HepG2 (cell line): ENCODE results near the gene C1orf159. TPM values are rescaled to one million over a fixed set of nuclear protein-coding genes. Genes with fewer than 3 reads are reported as not detected.

Experiments
- ATAC-seq: fragments of 200-7000 bp; cut with Tn5 transposase; 3 replicates; pipeline ENCODE4 v1.9.1; 2020; ENCODE audit warnings: mild to moderate bottlenecking, moderate library complexity
- BruUV-seq: library from RNA; stranded (reverse); fragments of 400-500 nt; replicated peaks from 2 replicates; lab custom pipeline; 2021; lab: Mats Ljungman, UMichigan
- CTCF ChIA-PET: fragments of 300-600 bp; formaldehyde crosslinking; extraction: SDS; loops from one replicate; lab custom pipeline; 2021; ENCODE audit warnings: low total read pairs, inconsistent platforms, low intra/inter-chr PET ratio; lab: Yijun Ruan, JAX
- POLR2A ChIA-PET: fragments of 350-600 bp; sonication (Branson Sonifier 250); formaldehyde crosslinking; loops from one replicate; lab custom pipeline; 2020; ENCODE audit warnings: antibody characterized with exemption, inconsistent platforms; lab: Yijun Ruan, JAX
- DNase-seq: peaks from one replicate; pipeline ENCODE4 v3.0.0-alpha.2; 2015; ENCODE audit warnings: low spot score
- FAIRE-seq: peaks from 3 replicates; lab custom pipeline; 2011; peaks lifted over from hg19 to GRCh38; lab: Jason Lieb, UNC
- H2AFZ ChIP-seq: one replicate; pipeline ENCODE4 v1.6.1; 2011; ENCODE audit warnings: low read length, inconsistent platforms
- H3K27ac ChIP-seq: fragments of 300-600 bp; 3 replicates; pipeline ENCODE4 v1.8.0; 2011; ENCODE audit warnings: mixed run types, mild to moderate bottlenecking, mixed read lengths, low read length, inconsistent platforms; ENCODE audit not compliant: insufficient read depth; ENCODE audit errors: extremely low read length
- H3K27me3 ChIP-seq, 2 experiments: fragments of 200-600 bp in 1 of 2; 2 replicates in 1 of 2; 3 replicates in 1 of 2; pipeline versions ENCODE4 v1.6.0 to v1.8.0; 2011; ENCODE audit warnings: low read length in 2 of 2, mild to moderate bottlenecking in 2 of 2, moderate library complexity in 2 of 2, inconsistent platforms in 1 of 2; ENCODE audit not compliant: insufficient read depth in 2 of 2, control insufficient read depth in 1 of 2
- H3K36me3 ChIP-seq, 2 experiments: fragments of 200-600 bp in 1 of 2; replicated peaks in 1 of 2; 2 replicates in 1 of 2; 3 replicates in 1 of 2; pipeline versions ENCODE4 v1.5.1 to v1.8.0; 2011; ENCODE audit warnings: low read length in 2 of 2, inconsistent platforms in 1 of 2; ENCODE audit not compliant: insufficient read depth in 2 of 2, control insufficient read depth in 1 of 2
- H3K4me1 ChIP-seq: 2 replicates; pipeline ENCODE4 v1.5.1; 2012; ENCODE audit warnings: low read length, inconsistent platforms; ENCODE audit not compliant: insufficient read depth
- H3K4me2 ChIP-seq: 2 replicates; pipeline ENCODE4 v1.6.0; 2011; ENCODE audit warnings: low read depth, low read length, inconsistent platforms
- H3K4me3 ChIP-seq, 3 experiments: fragments of 200-600 bp in 1 of 3; sonication (generic), shearing (Covaris generic) in 1 of 3; replicated peaks in 1 of 3; 2 replicates each; pipeline ENCODE4 v1.5.1; 2011 to 2016; ENCODE audit warnings: low read length in 3 of 3, inconsistent platforms in 2 of 3, low read depth in 2 of 3, mild to moderate bottlenecking in 2 of 3, control low read depth in 1 of 3, mixed read lengths in 1 of 3; ENCODE audit not compliant: insufficient read depth in 1 of 3
- H3K79me2 ChIP-seq: one replicate; pipeline ENCODE4 v1.6.1; 2011; ENCODE audit warnings: low read length, inconsistent platforms; ENCODE audit not compliant: insufficient read depth
- H3K9ac ChIP-seq: 2 replicates; pipeline ENCODE4 v1.6.0; 2011; ENCODE audit warnings: mild to moderate bottlenecking, low read depth, low read length, inconsistent platforms; ENCODE audit not compliant: insufficient read depth
- H3K9me3 ChIP-seq: 2 replicates; pipeline ENCODE4 v1.5.1; 2012; ENCODE audit warnings: mild to moderate bottlenecking, low read length
- H4K20me1 ChIP-seq: 2 replicates; pipeline ENCODE4 v1.6.0; 2011; ENCODE audit warnings: inconsistent platforms, mild to moderate bottlenecking, low read length, moderate library complexity; ENCODE audit not compliant: insufficient read depth
- AGO2 ChIP-seq: fragments of 200-400 bp; formaldehyde crosslinking; optimal IDR thresholded peaks from 2 replicates; pipeline ENCODE3; 2017; ENCODE audit warnings: mild to moderate bottlenecking, low read depth, low read length, moderate library complexity
- FOXP1 ChIP-seq, 2 experiments: fragments of 450-650 bp in 1 of 2; IDR thresholded peaks; 2 replicates each; pipeline ENCODE4 v1.6.1; 2017 to 2018; ENCODE audit warnings: antibody characterized with exemption in 1 of 2
- ONECUT2 ChIP-seq: sonication (generic); formaldehyde crosslinking; IDR thresholded peaks from 2 replicates; pipeline ENCODE4 v1.4.0; 2020; ENCODE audit warnings: missing genetic modification reagents
- RBFOX2 ChIP-seq: fragments of 200-400 bp; formaldehyde crosslinking; IDR thresholded peaks from 2 replicates; pipeline ENCODE4 v1.6.1; 2017; ENCODE audit warnings: low read depth, mild to moderate bottlenecking, low read length
- WGBS: methylation state at CpG from one replicate; pipeline ENCODE4 v1.1.6; 2017; ENCODE audit warnings: low lambda C conversion rate; 5-methylcytosine and 5-hydroxymethylcytosine counted together
- in situ Hi-C: cut with HindIII; loops from 2 replicates; pipeline ENCODE4 v1.10.0; 2017; ENCODE audit warnings: low pct_unique_long_range_greater_than_20kb; ENCODE audit not compliant: extremely low pct_ligation_motif_present
- intact Hi-C: fragments of 100-400 bp; cut with micrococcal nuclease; formaldehyde crosslinking; loops from one replicate; pipeline ENCODE4 v1.10.0; 2022; ENCODE audit not compliant: unreplicated experiment
- polyA plus RNA-seq, 8 experiments: library from polyadenylated mRNA; depleted of rRNA in 3 of 8; stranded (reverse) in 7 of 8; unstranded in 1 of 8; fragments of >200 nt; fragmentation: Illumina TruSeq in 4 of 8; extraction: Trizol in 4 of 8; gene quantifications; 2 replicates each; pipeline versions ENCODE4 v1.2.1 to v1.2.3, GENCODE V29; 2011 to 2016; ENCODE audit warnings: low read depth in 4 of 8, missing spikeins in 1 of 8, mixed read lengths in 1 of 8; ENCODE audit not compliant: insufficient read depth in 1 of 8
- total RNA-seq, 5 experiments: library from RNA; depleted of rRNA; stranded (reverse); fragments of >200 nt; fragmentation: Illumina TruSeq; extraction: Trizol; gene quantifications; 2 replicates each; pipeline ENCODE4 v1.2.3, GENCODE V29; 2016; ENCODE audit warnings: low read depth in 1 of 5
- TF ChIP-seq, protein P1 (sequence below): sonication (generic); formaldehyde crosslinking; IDR thresholded peaks from 2 replicates; pipeline ENCODE4 v1.8.1; 2023; ENCODE audit warnings: missing genetic modification reagents, inconsistent platforms, borderline replicate concordance
- TF ChIP-seq, protein P2 (sequence below): sonication (generic); formaldehyde crosslinking; IDR thresholded peaks from 2 replicates; pipeline ENCODE4 v1.4.0; 2020; ENCODE audit warnings: mild to moderate bottlenecking, missing genetic modification reagents

The C1orf159 gene
- total and polyA plus RNA-seq, 2 of the 13 experiments (the other 11 are each of a cell fraction or from before 2014, with no cell fraction given), result 3.8 to 6.7 TPM

DNA sequence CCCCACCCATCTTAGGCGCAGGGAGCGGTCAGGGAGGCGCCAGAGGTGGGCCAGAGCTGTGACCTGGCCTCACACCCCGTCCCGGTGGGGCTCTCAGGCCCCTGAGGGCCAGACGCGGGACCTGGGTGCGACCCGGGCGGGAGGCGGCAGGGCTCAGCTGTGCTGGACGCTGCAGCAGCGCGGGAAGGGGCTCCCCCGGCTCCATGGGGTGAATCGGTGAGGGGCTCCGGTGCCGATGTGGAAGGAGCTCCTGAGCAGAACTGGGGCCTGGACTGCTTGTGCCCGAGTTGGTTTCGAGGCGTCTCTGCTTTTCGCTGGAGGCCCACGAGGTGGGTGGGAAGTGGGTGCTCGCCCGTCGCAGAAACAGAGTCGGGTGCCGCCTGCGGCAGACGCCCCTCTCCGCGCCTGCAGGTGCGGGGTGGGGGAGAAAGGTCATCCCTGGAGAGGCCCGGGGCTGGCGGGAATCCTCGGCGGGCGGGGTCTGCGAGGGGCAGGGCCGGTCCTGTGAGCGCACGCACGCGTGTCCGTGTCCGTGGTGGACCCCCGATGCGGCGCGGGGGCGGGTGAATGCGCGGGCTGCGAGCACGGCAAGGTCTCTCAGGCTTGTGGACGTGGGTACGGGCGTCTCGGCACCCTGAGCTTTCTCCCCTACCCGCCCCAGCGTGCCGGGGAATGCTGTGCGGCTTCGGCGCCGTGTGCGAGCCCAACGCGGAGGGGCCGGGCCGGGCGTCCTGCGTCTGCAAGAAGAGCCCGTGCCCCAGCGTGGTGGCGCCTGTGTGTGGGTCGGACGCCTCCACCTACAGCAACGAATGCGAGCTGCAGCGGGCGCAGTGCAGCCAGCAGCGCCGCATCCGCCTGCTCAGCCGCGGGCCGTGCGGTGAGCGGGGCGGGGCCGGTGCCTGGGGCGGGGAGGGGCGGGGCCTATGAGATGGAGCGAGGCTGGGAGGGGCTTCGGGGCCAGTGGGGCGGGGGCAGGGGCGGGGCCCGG is 75.6 kb downstream of the C1orf159 start:
- 98% methylated on average over 71 of the region's 99 CpGs for WGBS
- FAIRE-seq (no peak), ATAC-seq (no peak), DNase-seq (no peak)
- no peak overlapping the region for H3K4me3 ChIP-seq
- intact Hi-C loops (no loop called here), in situ Hi-C loops (no loop called here)
- no peaks in the 10 kb centered on the region for H3K9me3 ChIP-seq
- BruUV-seq, result no TSS peak
- TF ChIP-seq RBFOX2, result peak; percentile 44
- TF ChIP-seq, protein P1, sequence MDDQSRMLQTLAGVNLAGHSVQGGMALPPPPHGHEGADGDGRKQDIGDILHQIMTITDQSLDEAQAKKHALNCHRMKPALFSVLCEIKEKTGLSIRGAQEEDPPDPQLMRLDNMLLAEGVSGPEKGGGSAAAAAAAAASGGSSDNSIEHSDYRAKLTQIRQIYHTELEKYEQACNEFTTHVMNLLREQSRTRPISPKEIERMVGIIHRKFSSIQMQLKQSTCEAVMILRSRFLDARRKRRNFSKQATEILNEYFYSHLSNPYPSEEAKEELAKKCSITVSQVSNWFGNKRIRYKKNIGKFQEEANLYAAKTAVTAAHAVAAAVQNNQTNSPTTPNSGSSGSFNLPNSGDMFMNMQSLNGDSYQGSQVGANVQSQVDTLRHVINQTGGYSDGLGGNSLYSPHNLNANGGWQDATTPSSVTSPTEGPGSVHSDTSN, result no peak
- no peak for TF ChIP-seq ONECUT2 (CRISPR knock-in tag)
- TF ChIP-seq AGO2, result peak; percentile 44
- no peak for TF ChIP-seq FOXP1 (IDR thresholded peaks at IDR 0.05)
- TF ChIP-seq FOXP1 (CRISPR knock-in tag; IDR thresholded peaks at IDR 0.05), result no peak
- TF ChIP-seq, protein P2, sequence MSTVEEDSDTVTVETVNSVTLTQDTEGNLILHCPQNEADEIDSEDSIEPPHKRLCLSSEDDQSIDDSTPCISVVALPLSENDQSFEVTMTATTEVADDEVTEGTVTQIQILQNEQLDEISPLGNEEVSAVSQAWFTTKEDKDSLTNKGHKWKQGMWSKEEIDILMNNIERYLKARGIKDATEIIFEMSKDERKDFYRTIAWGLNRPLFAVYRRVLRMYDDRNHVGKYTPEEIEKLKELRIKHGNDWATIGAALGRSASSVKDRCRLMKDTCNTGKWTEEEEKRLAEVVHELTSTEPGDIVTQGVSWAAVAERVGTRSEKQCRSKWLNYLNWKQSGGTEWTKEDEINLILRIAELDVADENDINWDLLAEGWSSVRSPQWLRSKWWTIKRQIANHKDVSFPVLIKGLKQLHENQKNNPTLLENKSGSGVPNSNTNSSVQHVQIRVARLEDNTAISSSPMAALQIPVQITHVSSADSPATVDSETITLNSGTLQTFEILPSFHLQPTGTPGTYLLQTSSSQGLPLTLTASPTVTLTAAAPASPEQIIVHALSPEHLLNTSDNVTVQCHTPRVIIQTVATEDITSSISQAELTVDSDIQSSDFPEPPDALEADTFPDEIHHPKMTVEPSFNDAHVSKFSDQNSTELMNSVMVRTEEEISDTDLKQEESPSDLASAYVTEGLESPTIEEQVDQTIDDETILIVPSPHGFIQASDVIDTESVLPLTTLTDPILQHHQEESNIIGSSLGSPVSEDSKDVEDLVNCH (CRISPR knock-in tag), result no peak
- H3K27ac ChIP-seq, result no peak overlapping the region
- H4K20me1 ChIP-seq, result peaks cover 10% of the 10 kb centered on the region; the same call in 1 of the 2 replicates
- POLR2A ChIA-PET, result no interaction called here
- H3K36me3 ChIP-seq, result peaks cover 29 to 51% of the 10 kb centered on the region in 2 experiments; a peak in 4 of 5 replicates
- CTCF ChIA-PET, result no interaction called here
- peaks cover 11% of the 10 kb centered on the region for H3K79me2 ChIP-seq
- no peak overlapping the region for H3K4me2 ChIP-seq
- no peak overlapping the region for H2AFZ ChIP-seq
- no peak overlapping the region for H3K9ac ChIP-seq
- H3K27me3 ChIP-seq, result no peaks in the 10 kb centered on the region
- H3K4me1 ChIP-seq, result peaks cover 32% of the 10 kb centered on the region
